GM19193 (cell line): ENCODE data around the gene RRAS2.

Source experiments
- POLR2A ChIP-seq: IDR thresholded peaks from 4 replicates; pipeline ENCODE4 v1.6.1; 2011; ENCODE audit not compliant: insufficient read depth, insufficient read length; ENCODE audit errors: extremely low read depth

The RRAS2 gene

DNA sequence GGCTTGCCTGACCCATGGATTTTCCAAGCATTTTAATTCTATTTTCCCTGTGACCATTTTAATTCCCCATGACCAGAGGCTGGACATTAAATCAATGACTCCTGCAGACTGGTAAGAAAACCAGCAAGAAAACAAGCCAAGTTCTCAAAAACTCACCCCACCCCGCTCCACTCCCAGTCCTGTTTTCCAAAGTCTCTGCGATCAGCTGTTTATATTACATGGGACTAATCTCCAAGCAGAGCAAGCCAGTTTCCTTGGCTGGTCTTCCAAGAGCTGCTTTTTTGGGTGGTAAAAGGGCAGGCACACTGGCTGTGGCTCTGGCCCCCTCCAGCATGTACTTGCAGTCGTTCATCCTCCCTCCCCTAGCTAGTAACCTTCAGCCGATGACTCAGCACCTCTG lies 97.9 kb downstream of the RRAS2 start:
- no peak for TF ChIP-seq POLR2A

DNA sequence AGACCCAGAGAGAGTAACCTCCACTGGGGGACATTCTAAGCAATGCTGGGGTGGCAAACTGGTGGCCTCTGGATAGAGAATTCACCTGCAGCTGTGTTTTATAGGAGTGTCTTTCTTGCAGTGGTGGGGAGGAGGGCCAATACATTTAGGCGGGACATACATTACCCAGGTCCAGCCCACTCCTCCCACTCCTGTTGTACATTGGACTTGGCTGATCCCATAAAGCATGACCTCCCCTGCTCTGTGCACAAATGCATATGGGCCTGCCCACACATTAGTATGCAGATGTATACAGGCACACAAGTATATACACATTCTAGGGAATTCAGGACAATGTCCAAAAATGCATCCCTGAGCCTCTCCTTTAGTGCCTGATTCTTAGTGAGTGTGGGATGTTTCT lies 99.1 kb downstream of the RRAS2 start:
- TF ChIP-seq POLR2A = no peak

DNA sequence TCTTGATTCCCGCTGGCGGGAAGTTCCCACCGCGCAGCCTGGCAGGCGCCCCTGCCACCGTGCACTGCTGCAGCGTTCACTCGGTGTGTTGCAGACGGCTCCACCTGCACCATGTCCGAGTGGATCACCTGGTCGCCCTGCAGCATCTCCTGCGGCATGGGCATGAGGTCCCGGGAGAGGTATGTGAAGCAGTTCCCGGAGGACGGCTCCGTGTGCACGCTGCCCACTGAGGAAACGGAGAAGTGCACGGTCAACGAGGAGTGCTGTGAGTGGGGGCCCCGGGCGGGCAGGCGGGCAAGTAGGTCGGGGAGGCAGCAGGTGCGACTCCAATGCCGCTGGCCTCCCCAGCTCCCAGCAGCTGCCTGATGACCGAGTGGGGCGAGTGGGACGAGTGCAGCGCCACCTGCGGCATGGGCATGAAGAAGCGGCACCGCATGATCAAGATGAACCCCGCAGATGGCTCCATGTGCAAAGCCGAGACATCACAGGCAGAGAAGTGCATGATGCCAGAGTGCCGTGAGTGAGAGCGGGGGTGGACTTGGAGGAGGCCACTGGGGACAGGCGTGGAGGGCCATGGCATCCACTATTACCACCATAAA lies 99.7 kb downstream of the RRAS2 start:
- no peak for TF ChIP-seq POLR2A

DNA sequence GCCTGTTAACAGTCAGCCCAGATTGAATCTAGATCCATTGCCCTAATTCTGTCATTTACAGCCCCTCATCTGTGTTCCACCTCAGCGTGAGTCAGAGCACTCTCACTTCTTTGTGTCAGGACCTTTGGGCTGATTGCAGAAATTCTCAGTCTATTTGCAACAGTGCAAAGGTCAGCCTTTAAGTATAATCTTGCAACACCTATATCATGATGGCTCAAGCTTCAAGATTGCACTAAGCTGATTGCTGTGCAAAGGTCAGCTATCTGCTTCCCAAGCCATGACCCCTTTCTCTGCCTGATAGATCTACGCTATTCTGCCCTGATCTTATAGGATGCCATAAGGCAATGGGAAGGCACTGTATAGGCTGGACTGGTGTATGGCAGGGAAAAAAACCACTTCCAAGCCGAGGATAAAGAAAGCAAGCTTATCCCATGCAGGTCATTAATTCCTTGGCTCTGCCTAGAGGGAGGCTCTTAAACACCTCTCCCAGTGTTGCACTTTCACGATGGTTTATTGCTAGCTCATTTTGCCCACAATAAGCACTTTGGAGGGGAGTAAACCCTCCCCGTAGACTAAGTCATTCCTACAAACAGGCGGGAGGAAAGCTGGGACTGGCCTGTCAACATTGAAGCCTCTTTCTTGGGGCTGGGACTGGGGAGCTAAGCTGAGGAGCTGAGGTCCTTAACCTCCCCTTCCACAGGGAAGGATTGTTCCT lies 100.6 kb downstream of the RRAS2 start:
- TF ChIP-seq POLR2A = no peak

DNA sequence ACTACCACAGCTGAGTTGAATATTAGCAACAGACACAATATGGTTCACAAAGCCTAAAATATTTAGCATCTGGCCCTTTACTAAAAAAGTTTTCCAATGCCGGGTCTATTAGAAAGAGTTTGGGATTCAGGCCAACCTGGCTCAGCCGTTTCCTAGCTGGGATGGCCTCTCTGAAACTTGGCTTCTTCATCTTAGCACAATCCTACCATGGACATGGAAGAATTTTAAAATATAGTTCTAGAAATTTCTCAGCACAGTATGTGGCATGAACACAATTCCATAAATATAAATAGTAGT lies 103.8 kb downstream of the RRAS2 start:
- TF ChIP-seq POLR2A = no peak

DNA sequence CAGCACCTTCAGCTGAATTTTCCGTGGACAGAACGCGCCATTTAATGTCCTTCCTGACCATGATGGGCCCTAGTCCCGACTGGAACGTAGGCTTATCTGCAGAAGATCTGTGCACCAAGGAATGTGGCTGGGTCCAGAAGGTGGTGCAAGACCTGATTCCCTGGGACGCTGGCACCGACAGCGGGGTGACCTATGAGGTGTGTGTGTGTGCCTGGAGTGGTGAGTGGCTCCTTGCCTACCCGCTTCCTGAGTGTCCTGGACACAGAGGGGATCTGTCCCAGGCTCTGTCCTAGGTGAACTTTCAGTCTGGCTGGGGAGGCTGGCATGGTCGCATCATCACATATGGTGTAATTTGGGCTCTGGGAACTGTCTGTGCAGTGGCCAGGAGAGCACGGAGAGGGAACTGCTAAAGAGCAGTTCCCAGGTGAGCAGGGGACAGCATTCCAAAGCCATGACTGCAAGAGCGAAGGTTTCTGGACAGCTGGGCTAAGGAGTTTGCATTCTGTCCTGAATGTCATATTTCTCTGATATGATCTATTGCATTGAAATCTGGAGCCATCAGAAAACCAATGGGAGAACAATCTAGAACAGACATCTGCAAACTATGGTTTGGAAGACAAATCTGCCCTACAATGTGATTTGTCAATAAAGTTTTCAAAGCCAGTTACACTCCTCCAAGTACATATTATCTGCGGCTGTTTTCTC lies 104.3 kb downstream of the RRAS2 start:
- no peak for TF ChIP-seq POLR2A

DNA sequence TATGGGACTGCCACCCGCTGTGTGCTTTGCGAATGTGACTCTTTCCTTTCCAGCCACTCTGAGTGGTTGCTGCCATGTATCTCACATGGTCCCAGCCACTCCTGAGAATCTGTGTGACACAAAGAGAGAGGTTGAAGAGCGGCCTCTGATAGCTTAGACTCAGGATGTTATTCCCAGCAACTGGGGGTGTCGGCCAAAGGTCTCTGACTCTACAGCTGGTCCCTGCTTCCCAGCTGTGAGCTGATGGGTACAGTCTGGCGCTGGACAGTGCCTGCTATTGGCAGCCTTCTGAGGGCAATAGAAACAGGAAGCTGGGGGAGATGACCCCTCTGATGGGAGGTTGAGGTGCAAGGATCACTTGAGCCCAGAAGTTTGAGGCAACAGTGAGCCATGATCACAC lies 105.1 kb downstream of the RRAS2 start:
- TF ChIP-seq POLR2A = no peak

DNA sequence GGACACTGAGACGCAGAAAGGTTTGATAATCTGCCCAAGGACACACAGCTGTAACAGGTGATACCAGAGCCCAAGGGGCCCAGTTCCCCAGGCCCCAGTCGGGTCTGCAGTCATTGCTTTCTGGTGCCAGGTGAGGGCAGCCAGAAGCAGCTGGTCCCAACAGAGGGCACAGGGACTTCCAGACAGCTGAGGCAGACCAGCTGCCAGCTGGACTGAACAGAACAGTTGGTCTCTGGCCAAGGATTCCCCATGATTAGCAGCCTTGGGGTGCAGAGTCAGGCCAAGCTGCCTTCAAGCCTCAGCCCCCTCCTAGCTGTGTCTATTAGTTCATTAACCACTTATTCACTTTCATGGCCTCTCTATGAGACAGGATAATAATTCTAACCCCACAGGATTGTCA lies 105.6 kb downstream of the RRAS2 start:
- no peak for TF ChIP-seq POLR2A

DNA sequence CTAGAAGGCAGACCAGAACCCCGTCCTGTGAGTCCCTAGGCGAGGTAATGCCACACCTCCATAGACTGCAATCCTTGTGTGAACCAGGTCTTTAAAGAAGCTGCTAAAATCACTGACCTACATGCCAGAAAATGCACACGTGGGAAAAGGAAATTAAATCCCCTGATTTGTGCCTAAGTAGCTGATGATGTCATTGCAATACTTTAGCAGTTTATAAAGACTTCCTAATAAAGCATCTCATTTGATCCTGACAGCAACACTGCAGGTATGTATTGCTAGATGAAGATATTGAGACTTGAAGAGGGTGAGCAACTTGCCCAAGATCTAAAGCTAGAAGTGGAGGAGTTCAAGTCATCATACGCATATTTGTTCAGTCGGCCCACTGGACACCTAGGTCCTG lies 107.2 kb downstream of the RRAS2 start:
- TF ChIP-seq POLR2A = no peak

DNA sequence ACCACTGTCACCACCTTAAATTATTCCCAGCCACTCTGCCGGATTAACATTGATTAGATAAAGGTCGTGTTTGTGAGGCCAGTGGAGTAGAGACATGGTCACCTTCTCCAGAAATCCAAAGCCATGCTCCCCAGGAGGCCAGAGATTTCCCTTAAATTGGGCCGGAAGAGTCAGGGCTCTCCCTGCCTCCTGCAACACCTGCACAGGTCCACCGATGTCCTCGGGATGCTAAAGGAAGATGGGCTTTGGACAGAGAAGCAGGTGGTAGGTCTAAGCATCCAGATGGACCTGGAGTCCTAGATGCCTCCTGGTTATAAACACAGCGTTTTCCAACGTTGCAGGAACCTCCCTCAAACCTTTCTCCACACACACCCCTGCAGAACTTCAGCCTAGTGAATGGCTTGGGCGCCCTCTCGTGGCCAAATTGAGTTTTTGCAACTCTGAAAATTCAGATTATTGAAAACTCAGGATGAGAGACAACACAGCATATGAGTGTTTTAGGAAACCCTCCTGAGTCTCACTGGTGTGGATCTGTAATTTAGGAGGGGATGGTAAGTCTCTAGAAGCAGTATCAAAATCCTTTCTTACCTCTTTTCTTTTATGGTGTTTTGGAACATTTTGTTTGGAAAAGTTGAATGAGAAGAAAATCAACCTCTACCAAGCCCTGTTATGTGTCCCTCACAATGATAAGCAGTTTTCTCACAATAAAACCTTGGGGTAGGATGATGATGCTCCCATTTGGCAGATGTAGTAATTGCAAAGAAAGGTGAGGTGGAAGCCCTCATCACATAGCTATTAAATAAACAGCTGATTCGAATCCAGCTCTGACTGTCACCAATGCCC lies 109.6 kb downstream of the RRAS2 start:
- TF ChIP-seq POLR2A = no peak

DNA sequence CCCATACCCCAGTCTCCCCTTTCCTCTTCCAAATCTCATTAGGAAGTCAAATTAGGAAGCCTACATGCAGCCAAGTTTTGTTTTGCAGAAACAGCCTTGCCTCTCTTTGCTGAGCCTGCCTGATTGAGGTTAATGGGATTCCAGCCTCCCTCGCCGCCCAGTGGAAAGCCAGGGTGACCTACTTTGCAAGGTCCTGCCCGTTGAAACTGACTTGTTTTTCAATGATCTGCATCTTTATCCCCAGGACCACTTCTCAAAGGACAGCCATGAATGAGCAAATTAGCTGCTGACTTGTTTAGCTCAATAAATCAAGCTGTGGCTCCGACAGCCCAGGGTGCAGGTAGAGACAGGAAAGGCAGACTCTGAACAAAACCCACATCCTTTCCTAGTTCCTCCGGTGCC lies 110.4 kb downstream of the RRAS2 start:
- no peak for TF ChIP-seq POLR2A

DNA sequence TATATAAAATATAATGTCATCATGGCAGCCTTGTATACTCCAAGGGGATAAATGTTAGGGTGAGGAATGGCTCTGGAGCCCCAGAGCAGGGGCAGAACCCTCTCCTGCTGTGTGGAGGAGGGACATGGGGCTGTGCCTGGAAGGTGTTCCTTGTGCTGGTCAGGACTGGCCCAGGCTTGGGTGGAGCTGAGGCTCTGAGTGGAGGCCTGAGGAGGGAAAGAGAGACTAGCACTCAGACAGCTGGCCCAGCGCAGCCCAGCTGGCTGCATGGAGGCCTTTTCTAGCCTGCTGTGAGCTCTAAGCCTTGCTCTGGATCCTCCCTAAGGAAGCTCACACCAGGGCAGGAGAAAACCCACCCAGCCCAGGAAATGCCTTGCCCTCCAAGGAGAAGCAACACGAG lies 113.5 kb downstream of the RRAS2 start:
- no peak for TF ChIP-seq POLR2A

DNA sequence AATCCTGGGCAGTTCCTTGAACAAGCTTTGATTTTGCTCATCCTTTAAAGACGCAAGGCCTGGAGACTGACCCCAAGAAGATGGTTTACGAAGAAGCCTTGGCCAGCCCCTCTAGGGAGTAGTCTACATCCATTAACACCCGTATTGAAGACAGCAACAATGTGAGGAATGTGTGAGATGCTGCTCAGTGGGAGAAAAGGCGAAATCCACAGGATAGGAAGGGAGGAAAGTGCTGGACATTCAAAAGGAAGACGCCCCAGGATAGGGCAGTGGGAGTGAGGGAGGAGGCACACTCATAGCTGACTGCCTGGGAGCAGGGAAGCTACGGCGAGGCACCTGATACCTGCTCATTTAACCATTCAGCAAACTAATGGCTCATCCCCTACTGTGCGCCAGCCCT lies 114.1 kb downstream of the RRAS2 start:
- no peak for TF ChIP-seq POLR2A

DNA sequence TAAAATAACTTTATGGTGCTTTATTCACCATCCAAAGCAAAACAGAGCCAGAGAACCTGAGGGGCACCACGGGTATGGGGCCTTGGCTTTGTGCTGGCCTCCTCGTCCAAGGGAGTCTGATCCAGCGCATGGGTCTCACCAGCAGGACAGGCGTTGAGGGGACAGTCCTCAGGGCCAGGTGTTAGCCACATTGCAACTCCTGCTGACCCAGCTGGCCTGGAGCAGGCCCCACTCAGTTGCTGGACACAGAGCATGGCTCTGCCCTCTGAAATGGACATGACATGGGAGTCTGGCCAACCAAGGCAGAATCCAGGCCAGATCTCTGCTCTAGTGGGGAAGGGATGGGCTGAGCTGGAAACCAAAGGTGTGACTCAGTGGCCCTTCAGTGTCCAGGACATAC lies 116.2 kb downstream of the RRAS2 start:
- TF ChIP-seq POLR2A = no peak

DNA sequence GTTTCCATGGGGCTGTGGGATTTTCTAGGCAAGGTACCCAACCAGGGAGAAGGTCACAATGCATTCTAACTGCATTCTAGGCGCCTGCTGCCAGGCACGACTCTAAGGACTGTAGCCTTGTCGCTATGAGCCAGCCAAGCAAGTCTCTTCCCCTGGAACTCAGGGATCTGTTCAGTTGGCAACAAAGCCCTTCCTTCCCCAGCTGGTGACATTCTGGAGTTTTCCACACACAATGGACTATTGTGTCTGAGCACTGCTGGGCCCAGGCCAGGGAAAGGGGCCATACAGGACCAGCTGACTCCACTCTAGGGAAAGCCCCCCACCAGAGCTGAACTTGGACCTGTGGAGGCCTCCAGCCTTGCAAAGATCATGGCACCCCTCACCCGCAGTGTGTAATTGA lies 116.8 kb downstream of the RRAS2 start:
- no peak for TF ChIP-seq POLR2A
